ENCODE measurements around the gene ZNF839. TPM values are rescaled to one million over a fixed set of nuclear protein-coding genes. Genes with fewer than 3 reads are reported as not detected.
"Not testable (repeated sequence)": the region's sequence is repeated elsewhere in the genome, so short reads cannot be mapped to it uniquely, and the experiment has no call there.

Gene ZNF839
- 6.2 and 8.3 TPM in 2 replicates for total RNA-seq
- polyA plus RNA-seq (2012): 5.8 TPM

DNA sequence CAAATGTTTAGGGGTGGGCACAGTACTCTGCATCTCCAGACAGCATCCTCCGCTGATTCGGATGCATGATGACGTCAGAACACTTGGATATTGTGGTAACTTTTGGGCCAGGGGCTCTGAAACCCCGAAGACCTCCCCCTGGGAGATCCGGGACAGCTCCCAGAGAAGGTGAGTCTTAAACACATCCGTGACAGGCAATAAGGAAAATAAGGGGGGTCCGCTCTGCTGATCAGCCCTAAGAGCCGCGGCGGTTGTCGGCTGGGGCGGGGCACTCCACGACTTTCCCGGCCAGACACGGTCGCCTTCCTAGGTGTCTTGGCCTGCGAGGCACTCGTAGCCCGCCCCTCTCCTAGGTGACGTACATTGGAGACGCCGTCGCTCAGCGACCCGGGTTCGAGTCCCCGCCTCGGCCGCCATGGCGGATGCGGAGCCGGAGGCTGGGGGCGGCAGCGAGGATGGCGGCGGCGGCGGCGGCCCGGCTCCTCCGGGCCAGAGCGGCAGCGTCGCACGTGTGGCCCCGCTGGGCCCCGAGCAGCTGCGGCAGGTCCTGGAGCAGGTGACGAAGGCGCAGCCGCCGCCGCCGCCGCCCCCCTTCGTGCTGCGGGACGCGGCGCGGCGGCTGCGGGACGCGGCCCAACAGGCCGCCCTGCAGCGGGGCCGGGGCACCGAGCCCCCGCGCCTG is at the start of gene ZNF839:
Gene ZNF839, plus strand, starts transcription at position 396 of the 682 bp plus-strand sequence. Its CDS starts 20 bp downstream, at position 416.
- peak; percentile 92 for DNase-seq (ENCODE audit: low read depth)

DNA sequence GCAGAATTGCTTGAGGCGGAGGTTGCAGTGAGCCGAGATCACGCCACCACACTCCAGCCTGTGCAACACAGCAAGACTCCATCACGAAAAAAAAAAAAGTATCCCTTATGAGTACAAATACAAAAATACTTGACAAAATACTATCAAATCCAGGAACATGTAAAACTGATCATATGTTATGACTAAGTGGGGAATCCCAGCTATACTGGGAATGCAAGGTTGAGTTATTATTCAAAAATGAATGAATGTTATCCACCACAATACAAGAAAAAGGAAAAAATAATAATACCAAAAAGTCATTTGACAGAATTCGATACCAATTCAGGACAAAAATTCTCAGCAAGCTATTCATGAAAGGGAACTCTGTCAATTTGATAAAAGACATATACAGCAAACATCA is 47.2 kb upstream of the ZNF839 start:
- no peak for DNase-seq (ENCODE audit: low read depth)

GRCh38 chr14:102275866-102276265 is 43.7 kb upstream of the ZNF839 start:
- no peak for DNase-seq (ENCODE audit: low read depth)

DNA sequence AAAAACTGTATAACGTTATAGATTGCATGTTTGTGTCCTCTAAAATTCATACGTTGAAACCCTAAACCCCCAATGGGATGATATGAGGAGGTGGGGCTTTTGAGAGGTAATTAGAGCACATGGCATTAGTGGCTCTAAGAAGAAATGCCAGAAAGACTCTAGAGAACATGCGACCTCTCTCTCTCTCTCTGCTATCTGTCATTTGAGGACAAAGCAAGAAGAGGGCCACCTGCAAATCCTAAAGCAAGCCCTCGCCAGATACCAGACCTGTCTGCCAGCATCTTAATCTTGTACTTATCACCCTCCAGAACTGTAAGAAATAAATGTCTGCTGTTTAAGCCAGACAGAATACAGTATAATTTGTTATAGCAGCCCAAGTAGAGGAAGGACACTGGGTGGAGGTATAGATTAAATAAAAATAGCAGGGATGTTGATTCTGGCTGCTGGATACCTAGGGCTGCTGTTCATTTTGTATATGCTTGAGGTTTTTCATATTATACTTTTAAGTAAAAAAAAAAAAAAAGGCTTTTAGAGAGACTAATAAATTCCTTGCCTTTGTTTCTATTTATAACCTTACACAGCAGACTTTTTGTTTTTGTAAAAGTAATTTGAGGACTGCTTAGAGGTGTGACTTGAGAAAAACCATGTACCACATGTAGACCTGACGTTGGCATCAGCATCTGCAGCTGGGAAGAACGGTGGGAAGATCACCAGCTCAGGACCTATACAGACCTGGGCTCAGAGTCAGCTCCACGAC is 41.5 kb upstream of the ZNF839 start:
- no peak for DNase-seq (ENCODE audit: low read depth)

DNA sequence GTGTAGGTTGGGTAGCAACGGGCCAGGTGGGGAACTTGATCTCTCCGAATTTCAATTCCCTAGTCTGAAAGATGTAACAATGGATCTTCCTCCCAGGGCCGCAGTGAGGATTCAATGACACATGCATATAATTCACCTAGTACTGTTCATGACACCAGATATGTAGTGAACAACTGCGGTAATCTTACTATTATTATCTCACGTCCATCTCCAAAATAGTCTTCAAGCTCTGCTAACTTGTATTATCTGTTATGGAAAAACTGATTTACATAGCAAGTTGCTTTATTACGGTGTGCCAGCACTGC is 41.0 kb upstream of the ZNF839 start:
- no peak for DNase-seq (ENCODE audit: low read depth)

- DNase-seq (ENCODE audit: low read depth): no peak
Measured at GRCh38 chr14:102279282-102279681, 40.3 kb upstream of the ZNF839 start.

- DNase-seq (ENCODE audit: low read depth): peak; percentile 73
Measured at GRCh38 chr14:102279688-102280348, 39.7 kb upstream of the ZNF839 start.

GRCh38 chr14:102280376-102280962 is 39.1 kb upstream of the ZNF839 start:
- DNase-seq (ENCODE audit: low read depth): peak; percentile 92

GRCh38 chr14:102282751-102283465 is 36.6 kb upstream of the ZNF839 start:
- DNase-seq (ENCODE audit: low read depth): no peak

DNA sequence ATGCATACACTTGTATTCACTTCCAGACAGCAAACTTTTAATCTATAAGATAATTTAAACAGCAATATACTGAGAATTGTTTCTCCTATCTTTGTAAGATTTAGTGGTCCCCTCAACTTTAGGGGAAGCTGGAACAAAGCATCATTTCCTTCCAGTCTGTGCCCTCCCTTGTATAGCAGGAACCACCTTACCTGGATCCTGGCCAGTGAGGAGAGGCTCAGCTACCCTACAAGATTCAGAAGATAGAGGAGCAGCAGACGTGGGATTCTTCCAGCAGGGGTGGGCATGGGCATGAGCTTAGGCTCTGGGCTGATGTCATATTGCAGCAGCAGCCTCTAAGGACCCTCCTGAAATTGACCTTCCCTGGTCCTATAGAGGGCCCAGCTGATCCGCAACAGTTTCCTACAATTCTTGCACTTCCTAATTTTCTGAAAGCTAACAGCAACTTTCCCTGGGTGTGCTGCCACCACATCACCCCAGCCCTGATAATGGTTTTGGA is 35.9 kb upstream of the ZNF839 start:
- DNase-seq (ENCODE audit: low read depth): no peak

- no peak for DNase-seq (ENCODE audit: low read depth)
Measured at GRCh38 chr14:102285106-102285505, 34.4 kb upstream of the ZNF839 start.

GRCh38 chr14:102288139-102288538 is 31.4 kb upstream of the ZNF839 start:
- DNase-seq (ENCODE audit: low read depth): no peak

- no peak for DNase-seq (ENCODE audit: low read depth)
Measured at GRCh38 chr14:102292441-102292840, 27.1 kb upstream of the ZNF839 start.

- DNase-seq (ENCODE audit: low read depth): no peak
Measured at GRCh38 chr14:102293781-102294180, 25.8 kb upstream of the ZNF839 start.

DNA sequence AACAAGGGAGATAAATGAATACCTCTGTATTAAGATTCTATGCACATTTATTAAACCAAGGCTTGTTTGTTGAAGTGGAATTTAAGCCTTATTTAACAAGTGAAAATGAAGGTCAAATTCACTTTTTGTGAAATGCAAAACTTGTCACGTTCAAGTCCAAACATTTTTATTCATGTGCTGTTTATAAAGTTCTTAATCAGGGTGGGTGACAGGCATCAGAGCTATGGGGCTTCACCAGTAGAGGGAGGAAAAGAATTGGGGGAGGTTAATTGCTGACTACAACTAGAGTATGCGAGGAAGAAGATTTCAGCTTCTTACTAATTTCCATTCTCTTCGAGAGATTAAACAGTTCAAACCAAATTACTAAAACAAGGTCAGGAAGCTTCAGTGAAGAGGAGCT is 24.3 kb upstream of the ZNF839 start:
- peak; percentile 37 for DNase-seq (ENCODE audit: low read depth)

DNA sequence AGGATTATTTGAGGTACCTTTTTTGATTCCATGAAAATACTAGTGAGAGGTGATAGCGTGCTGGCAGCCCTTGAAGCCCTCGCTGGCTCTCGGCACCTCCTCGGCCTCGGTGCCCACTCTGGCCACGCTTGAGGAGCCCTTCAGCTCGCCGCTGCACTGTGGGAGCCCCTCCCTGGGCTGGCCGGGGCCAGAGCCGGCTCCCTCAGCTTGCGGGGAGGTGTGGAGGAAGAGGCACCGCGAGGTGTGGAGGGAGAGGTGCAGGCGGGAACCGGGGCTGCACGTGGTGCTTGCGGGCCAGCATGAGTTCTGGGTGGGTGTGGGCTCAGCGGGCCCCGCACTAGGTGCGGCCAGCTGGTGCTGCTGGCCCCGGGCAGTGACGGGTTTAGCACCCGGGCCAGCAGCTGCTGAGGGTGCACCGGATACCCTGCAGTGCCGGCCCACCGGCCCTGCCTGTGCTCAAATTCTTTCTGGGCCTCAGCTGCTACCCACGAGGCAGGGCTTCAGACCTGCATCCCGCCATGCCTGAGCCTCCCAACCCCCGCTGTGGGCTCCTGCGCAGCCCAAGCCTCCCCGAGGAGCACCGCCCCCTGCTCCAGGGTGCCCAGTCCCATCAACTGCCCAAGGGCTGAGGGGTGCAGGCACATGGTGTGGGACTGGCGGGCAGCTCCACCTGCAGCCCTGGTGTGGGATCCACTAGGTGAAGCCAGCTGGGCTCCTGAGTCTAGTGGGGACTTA is 21.9 kb upstream of the ZNF839 start:
- no peak for DNase-seq (ENCODE audit: low read depth)

DNA sequence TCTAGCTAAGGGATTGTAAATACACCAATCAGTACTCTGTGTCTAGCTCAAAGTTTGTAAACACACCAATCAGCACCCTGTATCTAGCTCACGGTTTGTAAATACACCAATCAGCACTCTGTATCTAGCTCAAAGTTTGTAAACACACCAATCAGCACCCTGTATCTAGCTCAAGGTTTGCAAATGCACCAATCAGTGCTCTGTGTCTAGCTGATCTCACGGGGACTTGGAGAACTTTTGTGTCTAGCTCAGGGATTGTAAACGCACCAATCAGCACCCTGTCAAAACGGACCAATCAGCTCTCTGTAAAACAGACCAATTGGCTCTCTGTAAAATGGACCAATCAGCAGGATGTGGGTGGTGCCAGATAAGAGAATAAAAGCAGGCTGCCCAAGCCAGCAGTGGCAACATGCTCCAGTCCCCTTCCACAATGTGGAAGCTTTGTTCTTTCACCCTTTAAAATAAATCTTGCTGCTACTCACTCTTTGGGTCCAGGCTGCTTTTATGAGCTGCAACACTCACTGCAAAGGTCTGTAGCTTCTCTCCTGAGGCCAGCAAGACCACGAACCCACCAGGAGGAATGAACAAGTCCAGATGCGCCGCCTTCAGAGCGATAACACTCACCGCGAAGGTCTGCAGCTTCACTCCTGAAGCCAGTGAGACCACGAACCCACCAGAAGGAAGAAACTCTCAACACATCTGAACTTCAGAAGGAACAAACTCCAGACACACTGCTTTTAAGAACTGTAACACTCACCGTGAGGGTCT is 21.1 kb upstream of the ZNF839 start:
- not testable (repeated sequence) for DNase-seq (ENCODE audit: low read depth)

GRCh38 chr14:102303664-102304063 is 15.9 kb upstream of the ZNF839 start:
- no peak for DNase-seq (ENCODE audit: low read depth)

- DNase-seq (ENCODE audit: low read depth): peak; percentile 97
Measured at GRCh38 chr14:102304611-102305506, 14.7 kb upstream of the ZNF839 start, which contains the start of gene MOK. TSS of gene MOK (minus strand) at chr14:102305164. CDS start at chr14:102304968, 196 bp downstream.

Data from myocyte (in vitro differentiated cells).